DMS 273 (cell line): Measurements from ENCODE around the gene RB1.

ENCODE experiments used
- DNase-seq: peaks from one replicate; lab custom pipeline; 2025; ENCODE audit not compliant: unreplicated experiment; lab: John Stamatoyannopoulos, UW

The RB1 gene

GRCh38 chr13:48492470-48493065 is 189.0 kb downstream of the RB1 start:
- no peak for DNase-seq

- no peak for DNase-seq
Measured at GRCh38 chr13:48493066-48493765, 189.7 kb downstream of the RB1 start.

- DNase-seq = no peak
Measured at GRCh38 chr13:48493851-48494250, 190.3 kb downstream of the RB1 start.

GRCh38 chr13:48494874-48495273 is 191.3 kb downstream of the RB1 start:
- DNase-seq = no peak

- DNase-seq = no peak
Measured at GRCh38 chr13:48496271-48497161, 193.0 kb downstream of the RB1 start.

- DNase-seq = no peak
Measured at GRCh38 chr13:48497669-48498068, 194.1 kb downstream of the RB1 start.

GRCh38 chr13:48500652-48501197 is 197.2 kb downstream of the RB1 start:
- DNase-seq = no peak

- DNase-seq = no peak
Measured at GRCh38 chr13:48501705-48502104, 198.2 kb downstream of the RB1 start.

GRCh38 chr13:48502601-48503319 is 199.2 kb downstream of the RB1 start:
- no peak for DNase-seq

GRCh38 chr13:48504606-48505005 is 201.1 kb downstream of the RB1 start:
- no peak for DNase-seq

GRCh38 chr13:48505012-48505411 is 201.5 kb downstream of the RB1 start:
- no peak for DNase-seq

- no peak for DNase-seq
Measured at GRCh38 chr13:48505597-48506091, 202.1 kb downstream of the RB1 start.

GRCh38 chr13:48506092-48506701 is 202.6 kb downstream of the RB1 start:
- no peak for DNase-seq

GRCh38 chr13:48507021-48507420 is 203.5 kb downstream of the RB1 start:
- no peak for DNase-seq

- DNase-seq = no peak
Measured at GRCh38 chr13:48508011-48508410, 204.5 kb downstream of the RB1 start.

GRCh38 chr13:48510698-48511097 is 207.1 kb downstream of the RB1 start:
- DNase-seq = no peak

- DNase-seq = no peak
Measured at GRCh38 chr13:48511621-48512230, 208.2 kb downstream of the RB1 start.

- DNase-seq = no peak
Measured at GRCh38 chr13:48514793-48515192, 211.2 kb downstream of the RB1 start.

GRCh38 chr13:48515732-48516131 is 212.2 kb downstream of the RB1 start:
- no peak for DNase-seq

- DNase-seq = no peak
Measured at GRCh38 chr13:48518083-48518482, 214.5 kb downstream of the RB1 start.
